Endothelial cell of umbilical vein (primary cell): ENCODE results near the gene CD276. TPM values are rescaled to one million over a fixed set of nuclear protein-coding genes. Genes with fewer than 3 reads are reported as not detected.
A peak's percentile ranks its signal among the peaks of the same experiment; 100 is the strongest.

Source experiments
- BruUV-seq: library from RNA; stranded (reverse); fragments of 400-500 nt; replicated peaks from 2 replicates; lab custom pipeline; 2021; lab: Mats Ljungman, UMichigan
- CTCF ChIA-PET: fragments of 300-600, 350-600 bp; sonication (Branson Sonifier 250); formaldehyde crosslinking; loops from one replicate; lab custom pipeline; 2021; ENCODE audit warnings: antibody characterized with exemption, inconsistent platforms; lab: Charles Lee
- POLR2A ChIA-PET: fragments of 300-600, 350-600 bp; sonication (Branson Sonifier 250); formaldehyde crosslinking; loops from one replicate; lab custom pipeline; 2021; ENCODE audit warnings: antibody characterized with exemption, inconsistent platforms; lab: Charles Lee
- DNase-seq: peaks from one replicate; pipeline ENCODE4 v3.0.0-alpha.2; 2011; ENCODE audit warnings: low read depth, low spot score
- FAIRE-seq: peaks from 2 replicates; lab custom pipeline; 2011; peaks lifted over from hg19 to GRCh38; lab: Jason Lieb, UNC
- H2AFZ ChIP-seq: 2 replicates; pipeline ENCODE4 v1.6.0; 2012; ENCODE audit warnings: low read depth, low read length, control low read depth, inconsistent platforms
- H3K27ac ChIP-seq: 2 replicates; pipeline ENCODE4 v1.5.1; 2011; ENCODE audit warnings: low read depth, mild to moderate bottlenecking, control low read depth, low read length, moderate library complexity; ENCODE audit not compliant: insufficient read depth
- H3K27me3 ChIP-seq, 2 experiments: 2 replicates each; pipeline versions ENCODE4 v1.6.0 to v1.6.1; 2011; ENCODE audit warnings: low read length in 2 of 2, mixed read lengths in 1 of 2; ENCODE audit not compliant: control insufficient read depth in 2 of 2, insufficient read depth in 2 of 2
- H3K36me3 ChIP-seq, 2 experiments: 2 replicates in 1 of 2; 3 replicates in 1 of 2; pipeline ENCODE4 v1.5.1; 2011; ENCODE audit warnings: low read length in 2 of 2, mild to moderate bottlenecking in 1 of 2, moderate library complexity in 1 of 2; ENCODE audit not compliant: control insufficient read depth in 2 of 2, insufficient read depth in 2 of 2; ENCODE audit errors: extremely low read depth in 1 of 2
- H3K4me1 ChIP-seq: 3 replicates; pipeline ENCODE4 v1.5.1; 2011; ENCODE audit warnings: mild to moderate bottlenecking, low read length; ENCODE audit not compliant: control insufficient read depth, insufficient read depth; ENCODE audit errors: extremely low read depth
- H3K4me2 ChIP-seq: 2 replicates; pipeline ENCODE4 v1.6.1; 2011; ENCODE audit warnings: low read length, control low read depth, mixed read lengths; ENCODE audit not compliant: insufficient read depth
- H3K4me3 ChIP-seq, 3 experiments: fragments of 200-600 bp in 1 of 3; sonication (generic), shearing (Covaris generic) in 1 of 3; replicated peaks in 1 of 3; 2 replicates each; pipeline ENCODE4 v1.5.1; 2011 to 2016; ENCODE audit warnings: control low read depth in 3 of 3, low read length in 3 of 3, mild to moderate bottlenecking in 2 of 3, inconsistent platforms in 1 of 3, low read depth in 1 of 3, moderate library complexity in 1 of 3; ENCODE audit not compliant: insufficient read depth in 1 of 3
- H3K79me2 ChIP-seq: 2 replicates; pipeline ENCODE4 v1.6.0; 2012; ENCODE audit warnings: low read length, inconsistent platforms; ENCODE audit not compliant: control insufficient read depth, insufficient read depth
- H3K9ac ChIP-seq: replicated peaks from 2 replicates; pipeline ENCODE3; 2011; ENCODE audit warnings: low read length, control low read depth; ENCODE audit not compliant: insufficient read depth; ENCODE audit errors: extremely low read depth
- H3K9me1 ChIP-seq: replicated peaks from 3 replicates; pipeline ENCODE4 v1.6.0; 2011; ENCODE audit warnings: mild to moderate bottlenecking, low read length; ENCODE audit not compliant: control insufficient read depth, insufficient read depth; ENCODE audit errors: extremely low read depth
- H3K9me3 ChIP-seq: replicated peaks from 2 replicates; pipeline ENCODE4 v1.5.1; 2012; ENCODE audit warnings: low read length, inconsistent platforms; ENCODE audit not compliant: control insufficient read depth, insufficient read depth
- H4K20me1 ChIP-seq: replicated peaks from 2 replicates; pipeline ENCODE3; 2011; ENCODE audit warnings: mild to moderate bottlenecking, low read length; ENCODE audit not compliant: control insufficient read depth, insufficient read depth; ENCODE audit errors: extremely low read depth
- EZH2 ChIP-seq: IDR thresholded peaks from 2 replicates; pipeline ENCODE4 v1.6.1; 2012; ENCODE audit warnings: borderline replicate concordance, low read depth, mild to moderate bottlenecking, moderate library complexity, low read length, inconsistent platforms; ENCODE audit not compliant: severe bottlenecking
- FOS ChIP-seq: IDR thresholded peaks from 2 replicates; pipeline ENCODE4 v1.6.1; 2011; ENCODE audit warnings: mild to moderate bottlenecking, low read length, moderate library complexity, borderline replicate concordance; ENCODE audit not compliant: insufficient read depth
- GATA2 ChIP-seq: IDR thresholded peaks from 2 replicates; pipeline ENCODE4 v1.7.0; 2011; ENCODE audit warnings: low read depth, mild to moderate bottlenecking, moderate library complexity, mixed read lengths, low read length; ENCODE audit not compliant: insufficient read length, insufficient read depth
- JUN ChIP-seq: IDR thresholded peaks from 2 replicates; pipeline ENCODE4 v1.6.1; 2011; ENCODE audit warnings: borderline replicate concordance, low read depth; ENCODE audit not compliant: insufficient read length, insufficient read depth
- MYC ChIP-seq: IDR thresholded peaks from one replicate; pipeline ENCODE4 v1.6.1; 2011; ENCODE audit warnings: mild to moderate bottlenecking, low read depth, low read length
- POLR2A ChIP-seq: IDR thresholded peaks from 2 replicates; pipeline ENCODE4 v1.6.1; 2012; ENCODE audit warnings: low read depth, mild to moderate bottlenecking, control low read depth, low read length
- POLR2AphosphoS5 ChIP-seq: IDR thresholded peaks from 2 replicates; pipeline ENCODE4 v1.6.1; 2012; ENCODE audit warnings: low read depth, mild to moderate bottlenecking, control low read depth, low read length, moderate library complexity; ENCODE audit not compliant: insufficient read depth
- dilution Hi-C: fragments of 300-500 bp; cut with MboI; formaldehyde crosslinking; loops from one replicate; pipeline ENCODE4 v1.15.0; 2019; ENCODE audit warnings: low sequenced_read_pairs; ENCODE audit not compliant: extremely low pct_ligation_motif_present
- intact Hi-C: fragments of 100-400 bp; cut with micrococcal nuclease; formaldehyde crosslinking; loops from one replicate; pipeline ENCODE4 v1.10.0; 2022
- polyA plus RNA-seq, 4 experiments: library from polyadenylated mRNA; depleted of rRNA in 3 of 4; stranded (reverse) in 3 of 4; unstranded in 1 of 4; fragments of >200 nt; gene quantifications; 2 replicates each; pipeline versions ENCODE4 v1.2.1 to v1.2.3, GENCODE V29; 2011 to 2012; ENCODE audit warnings: missing spikeins in 1 of 4
- total RNA-seq: library from RNA; stranded (reverse); gene quantifications from 2 replicates; pipeline ENCODE4 v1.2.3, GENCODE V29; 2021
- TF ChIP-seq, protein P1 (sequence below): IDR thresholded peaks from 2 replicates; pipeline ENCODE4 v1.6.1; 2011; ENCODE audit not compliant: insufficient read depth, insufficient read length
- TF ChIP-seq, protein P2 (sequence below), 2 donors: IDR thresholded peaks; 1 replicate in 1 of 2; 2 replicates in 1 of 2; pipeline ENCODE4 v1.5.1; 2011; ENCODE audit warnings: low read length in 2 of 2, mild to moderate bottlenecking in 2 of 2, moderate library complexity in 2 of 2, control low read depth in 1 of 2, inconsistent platforms in 1 of 2, low read depth in 1 of 2; ENCODE audit not compliant: insufficient read depth in 1 of 2; ENCODE audit errors: extremely low read depth in 1 of 2

CD276 gene
- total and polyA plus RNA-seq, 2 donors (not counting 3 experiments of a cell fraction or from before 2014, with no cell fraction given) = 73.6 to 85.7 TPM

DNA sequence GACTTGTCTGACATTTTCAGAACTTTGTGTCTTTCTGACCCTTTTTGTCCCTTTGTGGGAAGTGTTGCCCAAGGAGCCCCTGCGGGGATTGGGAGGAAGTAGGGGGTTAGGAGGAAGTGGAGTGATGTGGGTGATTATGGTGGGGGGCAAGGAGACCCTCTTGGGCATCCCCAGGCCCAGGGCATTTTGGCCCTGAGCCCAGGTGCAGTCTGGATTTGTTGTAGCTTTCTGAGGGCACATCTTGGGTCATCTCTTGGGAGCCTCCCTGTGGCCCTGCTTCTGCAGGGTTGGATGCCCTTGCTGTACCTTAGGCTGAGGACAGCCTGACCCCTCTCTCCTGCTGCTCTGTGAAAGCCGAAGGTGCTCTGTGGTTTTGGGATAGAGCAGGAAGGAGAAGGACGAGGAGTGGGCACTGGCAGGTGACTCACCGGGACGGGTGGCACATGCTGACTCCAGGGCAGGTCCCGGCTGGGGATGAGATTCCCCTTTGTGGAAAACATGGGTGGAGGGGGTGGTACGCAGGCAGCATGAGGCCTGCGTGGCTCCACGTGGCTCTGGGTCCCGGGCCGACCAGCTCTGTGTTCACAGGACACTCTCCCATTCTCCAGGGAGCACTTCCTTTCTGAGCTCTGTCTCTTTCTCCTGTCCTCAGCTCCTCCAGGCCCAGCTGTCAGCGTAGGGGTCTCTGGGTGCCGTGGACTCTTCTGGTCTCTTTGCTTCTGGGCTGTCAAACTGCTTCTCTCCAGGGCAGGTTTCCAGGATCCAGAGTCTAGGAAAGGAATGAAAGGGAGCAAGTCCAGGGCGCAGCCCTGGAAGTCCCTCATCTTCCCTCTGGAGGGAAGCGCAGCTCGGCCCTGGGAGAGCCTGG, 11.8 kb downstream of the CD276 start:
- no peaks in the 10 kb centered on the region for H3K9me3 ChIP-seq
- TF ChIP-seq POLR2AphosphoS5 (no peak), EZH2 (no peak), JUN (no peak), FOS (no peak), MYC (no peak), GATA2 (no peak), POLR2A (no peak)
- TF ChIP-seq, protein P1, sequence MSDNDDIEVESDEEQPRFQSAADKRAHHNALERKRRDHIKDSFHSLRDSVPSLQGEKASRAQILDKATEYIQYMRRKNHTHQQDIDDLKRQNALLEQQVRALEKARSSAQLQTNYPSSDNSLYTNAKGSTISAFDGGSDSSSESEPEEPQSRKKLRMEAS = no peak
- TF ChIP-seq, protein P2, sequence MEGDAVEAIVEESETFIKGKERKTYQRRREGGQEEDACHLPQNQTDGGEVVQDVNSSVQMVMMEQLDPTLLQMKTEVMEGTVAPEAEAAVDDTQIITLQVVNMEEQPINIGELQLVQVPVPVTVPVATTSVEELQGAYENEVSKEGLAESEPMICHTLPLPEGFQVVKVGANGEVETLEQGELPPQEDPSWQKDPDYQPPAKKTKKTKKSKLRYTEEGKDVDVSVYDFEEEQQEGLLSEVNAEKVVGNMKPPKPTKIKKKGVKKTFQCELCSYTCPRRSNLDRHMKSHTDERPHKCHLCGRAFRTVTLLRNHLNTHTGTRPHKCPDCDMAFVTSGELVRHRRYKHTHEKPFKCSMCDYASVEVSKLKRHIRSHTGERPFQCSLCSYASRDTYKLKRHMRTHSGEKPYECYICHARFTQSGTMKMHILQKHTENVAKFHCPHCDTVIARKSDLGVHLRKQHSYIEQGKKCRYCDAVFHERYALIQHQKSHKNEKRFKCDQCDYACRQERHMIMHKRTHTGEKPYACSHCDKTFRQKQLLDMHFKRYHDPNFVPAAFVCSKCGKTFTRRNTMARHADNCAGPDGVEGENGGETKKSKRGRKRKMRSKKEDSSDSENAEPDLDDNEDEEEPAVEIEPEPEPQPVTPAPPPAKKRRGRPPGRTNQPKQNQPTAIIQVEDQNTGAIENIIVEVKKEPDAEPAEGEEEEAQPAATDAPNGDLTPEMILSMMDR (IDR thresholded peaks at IDR 0.05; ENCODE audit: extremely low read depth in 1 of 2, insufficient read depth in 1 of 2, low read depth in 1 of 2, low read length in 2 of 2) = no peak
- intact Hi-C loops (no loop called here), dilution Hi-C loops (no loop called here)
- DNase-seq (no peak), FAIRE-seq (no peak)
- H3K9ac ChIP-seq = no peak overlapping the region
- CTCF ChIA-PET = interaction anchor here (0.8 to 9.0 kb wide), 6 partner anchors 8 to 136 kb away, joined by 3 to 368 read pairs (median 45); partner anchors contain the start of genes CD276 and NPTN
- no peak overlapping the region for H2AFZ ChIP-seq
- H3K4me1 ChIP-seq = peaks cover 21% of the 10 kb centered on the region
- peaks cover 0 to 2% of the 10 kb centered on the region in 2 experiments for H3K36me3 ChIP-seq
- peaks cover 13% of the 10 kb centered on the region for H3K79me2 ChIP-seq
- H3K9me1 ChIP-seq = no peaks in the 10 kb centered on the region
- no peak overlapping the region for H3K4me3 ChIP-seq
- no peaks in the 10 kb centered on the region for H3K27me3 ChIP-seq
- no TSS peak for BruUV-seq
- no peak overlapping the region for H3K4me2 ChIP-seq
- POLR2A ChIA-PET = interaction anchor here (1.1 kb wide), 1 partner anchor 27 kb away, joined by 5 read pairs; no protein-coding TSS in a partner anchor
- H3K27ac ChIP-seq = peak overlapping the region; percentile 55
- no peaks in the 10 kb centered on the region for H4K20me1 ChIP-seq
